Activated T-cell treated with anti-CD3 and anti-CD28 coated beads, Interleukin-2, amount 50 U/mL, for 4 hours (primary cell): ENCODE measurements around the gene ASPHD2. TPM values are rescaled to one million over a fixed set of nuclear protein-coding genes. Genes with fewer than 3 reads are reported as not detected.

Source experiments
- ATAC-seq, 2 donors: fragments of 200-7000 bp; cut with Tn5 transposase; one replicate each; pipeline ENCODE4 v1.10.0; 2021
- DNase-seq: peaks from one replicate; pipeline ENCODE4 v3.0.0-alpha.2; 2020
- H3K27me3 Mint-ChIP-seq: one replicate; pipeline ENCODE4 v1.8.0; 2021; ENCODE audit warnings: low read depth, mixed read lengths
- H3K36me3 Mint-ChIP-seq: one replicate; pipeline ENCODE4 v1.8.0; 2022; ENCODE audit warnings: mixed read lengths; ENCODE audit not compliant: insufficient read depth
- H3K4me1 Mint-ChIP-seq: one replicate; pipeline ENCODE4 v1.8.0; 2021; ENCODE audit warnings: low read depth, mixed read lengths
- H3K4me3 Mint-ChIP-seq: one replicate; pipeline ENCODE4 v1.8.0; 2021; ENCODE audit warnings: mild to moderate bottlenecking, moderate library complexity, mixed read lengths
- H3K9me3 Mint-ChIP-seq: one replicate; pipeline ENCODE4 v1.8.0; 2021; ENCODE audit warnings: mixed read lengths
- total RNA-seq, 3 donors: library from RNA; stranded (reverse); gene quantifications; one replicate each; pipeline ENCODE4 v1.2.1, GENCODE V29; 2021

The ASPHD2 gene
- total RNA-seq, 3 donors from 2014 or later = 8.2 to 10.4 (median 8.9) TPM

DNA sequence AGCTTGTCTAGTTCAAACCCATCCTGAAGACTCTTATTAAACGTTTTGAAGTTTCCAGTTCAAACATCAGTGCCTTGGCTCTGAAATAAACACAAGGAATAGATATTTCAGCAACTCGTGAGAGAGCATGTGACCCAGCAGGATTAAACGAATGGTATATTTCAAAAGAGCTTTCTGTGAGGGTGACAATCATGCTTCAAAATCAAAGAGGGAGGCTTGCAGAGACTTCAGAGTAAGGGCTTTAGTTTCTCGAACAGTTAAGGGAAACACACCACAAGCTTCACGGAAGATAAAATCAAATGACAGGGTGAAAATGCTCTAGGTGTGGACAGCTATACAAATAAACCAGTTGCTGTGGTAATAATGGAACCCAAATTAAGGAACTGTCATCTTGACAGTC lies 53.1 kb downstream of the ASPHD2 start:
- peak overlapping the region; percentile 95 for H3K4me3 Mint-ChIP-seq
- H3K27me3 Mint-ChIP-seq = no peaks in the 10 kb centered on the region
- peaks cover 13% of the 10 kb centered on the region for H3K36me3 Mint-ChIP-seq
- ATAC-seq = no peak
- H3K4me1 Mint-ChIP-seq = peaks cover 72% of the 10 kb centered on the region
- DNase-seq = no peak
- no peaks in the 10 kb centered on the region for H3K9me3 Mint-ChIP-seq

DNA sequence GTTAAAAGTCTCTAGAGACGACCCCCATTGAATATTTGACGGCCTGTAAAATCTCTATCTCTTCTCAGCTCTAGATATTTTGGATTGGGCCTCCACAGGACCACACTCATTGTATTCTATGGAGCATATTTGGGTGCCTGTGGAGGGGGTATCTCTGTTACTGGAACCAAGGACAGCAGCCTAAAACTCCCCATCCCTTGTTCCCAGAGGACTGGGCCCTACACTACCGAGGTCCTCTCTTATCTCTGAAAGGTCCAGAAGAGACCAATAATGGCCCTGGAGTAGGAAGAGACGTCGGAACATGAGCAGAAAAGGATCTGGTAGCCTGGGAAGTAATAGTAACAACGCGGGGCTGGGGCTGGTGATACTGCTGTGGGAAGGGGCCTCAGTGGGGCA lies 54.0 kb downstream of the ASPHD2 start:
- Mint-ChIP-seq H3K4me3 (peak overlapping the region; percentile 95), H3K36me3 (peaks cover 7% of the 10 kb centered on the region), H3K9me3 (no peaks in the 10 kb centered on the region), H3K27me3 (no peaks in the 10 kb centered on the region), H3K4me1 (peaks cover 64% of the 10 kb centered on the region)
- ATAC-seq = no peak
- no peak for DNase-seq

DNA sequence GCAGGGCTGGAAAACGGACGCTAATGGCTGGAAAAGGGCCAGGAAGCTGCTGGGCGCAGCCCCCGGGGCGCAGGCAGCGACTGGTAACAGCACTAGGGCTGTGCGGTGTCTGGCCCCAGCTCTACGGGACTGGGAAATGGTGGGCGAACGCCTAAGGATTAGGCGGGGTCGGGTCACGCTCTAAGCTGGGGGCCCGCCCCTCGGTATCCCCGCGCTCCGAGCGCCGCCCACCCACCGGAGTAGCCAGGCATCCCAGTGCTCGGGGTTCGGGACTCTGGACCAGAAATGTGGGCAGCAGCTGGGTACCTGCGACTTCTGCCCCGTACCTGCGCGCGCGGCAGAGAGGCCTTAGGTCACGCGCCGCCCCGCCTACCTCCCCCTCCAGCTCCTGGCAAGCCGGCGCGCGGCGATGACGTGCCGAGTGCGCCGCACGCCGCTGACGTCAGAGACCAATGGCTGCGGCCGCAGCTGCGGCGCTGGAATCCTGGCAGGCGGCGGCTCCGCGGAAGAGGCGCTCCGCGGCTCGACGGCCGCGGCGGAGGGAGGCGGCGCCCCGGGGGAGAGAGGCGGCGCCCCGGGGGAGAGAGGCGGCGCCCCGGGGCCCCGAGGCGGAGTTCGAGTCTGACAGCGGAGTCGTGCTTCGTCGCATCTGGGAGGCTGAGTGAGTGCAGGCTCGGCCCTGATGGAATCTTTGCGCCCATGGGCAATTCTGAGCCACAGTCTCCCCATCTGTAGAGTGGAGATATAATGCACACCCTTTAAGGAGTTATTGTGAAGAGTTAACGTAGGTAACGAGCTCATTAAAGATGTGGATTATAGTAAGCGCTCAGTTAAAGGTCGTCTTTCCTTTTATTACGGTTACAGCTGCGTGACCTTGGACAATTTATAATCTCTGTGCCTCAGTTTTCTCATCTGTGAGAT lies 54.6 kb downstream of the ASPHD2 start, which contains the start of the genes HPS4 and SRRD:
HPS4 (minus strand) TSS at position 345 of the 921 bp plus-strand sequence. CDS start 2,021 bp downstream, outside the sequence.
SRRD (plus strand) TSS at position 439 of the 921 bp plus-strand sequence; CDS start at position 453, 14 bp downstream.
- DNase-seq (peak; percentile 93), ATAC-seq (peak; percentile 83 to 90)
- Mint-ChIP-seq H3K36me3 (peaks cover 13% of the 10 kb centered on the region), H3K27me3 (no peaks in the 10 kb centered on the region), H3K4me3 (peak within 1 kb of the TSS; percentile 95), H3K4me1 (peaks cover 63% of the 10 kb centered on the region), H3K9me3 (no peaks in the 10 kb centered on the region)

DNA sequence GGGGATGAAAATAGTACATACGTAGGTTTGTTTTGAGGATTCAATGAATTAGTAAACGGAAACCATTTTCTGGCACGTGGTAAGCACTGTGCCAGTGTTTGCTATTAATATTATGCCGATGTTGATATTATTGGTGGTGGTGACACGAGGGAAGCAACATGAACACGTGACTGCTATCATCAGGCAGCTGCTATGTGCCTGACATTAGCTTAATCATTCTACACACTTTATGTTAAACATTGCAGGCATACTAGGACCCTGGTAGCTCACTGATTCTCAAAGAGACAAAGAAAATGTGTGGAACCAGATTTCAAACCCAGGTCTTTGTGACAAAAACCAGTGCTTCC lies 55.3 kb downstream of the ASPHD2 start:
- DNase-seq (no peak), ATAC-seq (peak in 1 of 2 donors; percentile 2)
- Mint-ChIP-seq H3K27me3 (no peaks in the 10 kb centered on the region), H3K4me3 (peak overlapping the region; percentile 95), H3K4me1 (peaks cover 57% of the 10 kb centered on the region), H3K36me3 (peaks cover 19% of the 10 kb centered on the region), H3K9me3 (no peaks in the 10 kb centered on the region)

DNA sequence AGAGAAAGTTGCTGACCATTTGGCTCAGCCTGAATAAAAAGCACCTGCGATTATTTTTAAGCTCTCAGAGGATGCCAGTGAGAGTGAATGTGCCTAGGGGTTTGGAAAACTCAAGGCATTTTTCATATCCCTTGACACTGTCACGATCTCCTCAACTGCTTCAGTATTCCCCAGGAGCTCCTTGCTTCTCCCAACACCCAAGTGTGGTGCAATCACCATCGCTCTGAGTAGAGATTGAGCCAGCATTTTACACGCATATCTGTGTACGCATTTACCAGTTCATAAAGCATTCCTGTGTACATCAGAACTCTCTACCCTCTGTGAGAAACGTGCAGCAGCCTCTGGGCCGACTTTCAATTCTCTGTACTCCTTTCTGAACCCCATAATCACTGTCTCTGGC lies 56.0 kb downstream of the ASPHD2 start:
- DNase-seq (no peak), ATAC-seq (no peak)
- Mint-ChIP-seq H3K9me3 (no peaks in the 10 kb centered on the region), H3K36me3 (peaks cover 24% of the 10 kb centered on the region), H3K27me3 (no peaks in the 10 kb centered on the region), H3K4me1 (peaks cover 50% of the 10 kb centered on the region), H3K4me3 (peak overlapping the region; percentile 95)

DNA sequence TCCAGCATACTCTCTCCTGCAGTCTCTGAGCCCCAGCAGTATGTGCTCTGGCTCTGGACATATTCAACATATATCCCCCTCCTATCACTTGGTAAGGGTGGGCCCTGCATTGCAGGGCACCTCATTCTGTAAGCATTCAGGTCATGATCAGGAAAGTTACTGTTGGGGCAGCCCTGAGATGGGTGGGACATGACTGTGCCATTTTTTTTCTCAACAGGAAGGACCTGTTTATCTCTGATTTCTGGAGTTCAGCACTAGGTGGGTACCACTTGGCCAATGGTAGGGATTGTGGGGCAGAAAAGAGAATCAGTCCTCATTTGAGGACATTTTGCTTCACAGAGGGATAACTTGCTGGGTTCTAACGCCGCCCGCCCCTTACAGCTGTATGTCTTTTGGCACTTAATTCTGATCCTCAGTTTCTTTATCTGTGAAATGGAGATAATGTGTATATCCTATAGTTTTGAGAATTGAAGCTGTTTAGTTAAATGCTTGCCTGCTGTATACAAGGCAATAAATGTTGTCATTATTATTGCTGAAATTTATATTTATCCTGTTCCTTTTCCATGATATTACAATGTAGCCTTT lies 56.8 kb downstream of the ASPHD2 start:
- DNase-seq (no peak), ATAC-seq (no peak)
- Mint-ChIP-seq H3K4me1 (peaks cover 42% of the 10 kb centered on the region), H3K27me3 (no peaks in the 10 kb centered on the region), H3K4me3 (peak overlapping the region; percentile 95), H3K9me3 (no peaks in the 10 kb centered on the region), H3K36me3 (peaks cover 27% of the 10 kb centered on the region)

DNA sequence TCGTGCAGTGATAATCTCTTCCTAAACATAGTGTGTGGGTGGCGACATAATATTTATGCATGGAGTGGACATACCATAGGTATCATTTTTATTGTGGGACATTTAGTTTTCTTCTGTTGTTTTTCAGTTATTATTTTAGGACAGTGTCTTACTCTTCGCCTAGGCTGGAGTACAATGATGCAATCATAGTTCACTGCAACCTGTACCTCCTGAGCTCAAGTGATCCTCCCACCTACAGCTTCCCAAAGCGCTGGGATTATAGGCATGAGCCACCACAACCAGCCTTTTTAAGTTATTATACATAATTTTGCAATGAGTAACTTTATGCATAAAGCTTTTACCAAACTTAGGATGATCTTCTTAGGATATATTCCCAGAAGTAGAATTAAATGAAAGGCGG lies 57.3 kb downstream of the ASPHD2 start:
- Mint-ChIP-seq H3K4me1 (peaks cover 37% of the 10 kb centered on the region), H3K27me3 (no peaks in the 10 kb centered on the region), H3K36me3 (peaks cover 24% of the 10 kb centered on the region), H3K9me3 (no peaks in the 10 kb centered on the region), H3K4me3 (no peak overlapping the region)
- ATAC-seq (no peak), DNase-seq (no peak)

DNA sequence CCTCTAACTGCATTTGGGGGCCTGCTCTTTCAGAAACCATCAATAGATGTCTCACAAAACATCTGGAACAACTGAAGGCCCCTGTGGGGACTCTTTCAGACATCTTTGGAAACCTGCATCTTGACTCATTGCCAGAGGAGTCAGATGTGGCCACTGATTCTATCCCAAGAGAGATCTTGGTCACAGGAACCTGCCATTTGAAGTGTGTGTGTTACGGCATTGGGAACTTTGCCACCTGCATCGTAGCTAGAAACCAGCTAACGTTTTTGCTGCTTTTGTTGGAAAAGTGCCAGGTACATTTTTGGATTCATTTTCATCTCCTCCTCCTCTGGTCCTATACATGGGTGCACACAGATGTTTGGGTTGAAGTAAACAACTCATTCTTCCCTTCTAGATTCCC lies 58.9 kb downstream of the ASPHD2 start:
- no peak for DNase-seq
- peaks cover 21% of the 10 kb centered on the region for H3K4me1 Mint-ChIP-seq
- H3K4me3 Mint-ChIP-seq = no peak overlapping the region
- H3K36me3 Mint-ChIP-seq = peaks cover 34% of the 10 kb centered on the region
- no peaks in the 10 kb centered on the region for H3K9me3 Mint-ChIP-seq
- no peak for ATAC-seq
- no peaks in the 10 kb centered on the region for H3K27me3 Mint-ChIP-seq

DNA sequence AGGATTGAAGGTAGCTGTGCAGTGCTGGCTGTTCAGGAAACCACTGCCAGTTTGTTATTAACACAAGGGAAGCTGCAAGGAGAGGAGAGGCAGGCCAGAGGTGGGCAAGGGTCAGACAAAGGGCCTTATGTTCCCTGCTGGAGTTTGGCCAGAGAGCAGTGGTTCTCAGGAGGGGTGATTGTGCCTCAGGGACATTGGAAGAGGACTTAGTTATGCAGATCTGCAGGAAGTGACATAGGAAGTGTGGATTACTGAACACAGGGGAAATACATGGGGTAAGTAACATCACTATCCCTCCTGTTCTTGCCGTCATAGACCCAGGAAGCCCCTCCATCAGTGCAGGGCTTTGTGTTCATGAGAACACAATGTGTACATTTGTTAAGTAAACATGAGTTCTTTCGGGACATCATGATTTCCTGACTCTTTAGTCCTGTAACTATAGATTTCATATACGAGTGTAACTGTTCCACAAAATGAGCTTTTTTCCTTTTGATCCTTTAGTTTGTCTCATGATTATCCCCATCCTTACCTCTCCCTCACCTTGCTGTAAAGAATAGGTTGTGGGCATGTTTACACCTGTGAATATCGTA lies 60.5 kb downstream of the ASPHD2 start:
- Mint-ChIP-seq H3K27me3 (no peaks in the 10 kb centered on the region), H3K9me3 (no peaks in the 10 kb centered on the region), H3K4me1 (peaks cover 14% of the 10 kb centered on the region), H3K4me3 (no peak overlapping the region), H3K36me3 (peaks cover 39% of the 10 kb centered on the region)
- no peak for DNase-seq
- no peak for ATAC-seq

DNA sequence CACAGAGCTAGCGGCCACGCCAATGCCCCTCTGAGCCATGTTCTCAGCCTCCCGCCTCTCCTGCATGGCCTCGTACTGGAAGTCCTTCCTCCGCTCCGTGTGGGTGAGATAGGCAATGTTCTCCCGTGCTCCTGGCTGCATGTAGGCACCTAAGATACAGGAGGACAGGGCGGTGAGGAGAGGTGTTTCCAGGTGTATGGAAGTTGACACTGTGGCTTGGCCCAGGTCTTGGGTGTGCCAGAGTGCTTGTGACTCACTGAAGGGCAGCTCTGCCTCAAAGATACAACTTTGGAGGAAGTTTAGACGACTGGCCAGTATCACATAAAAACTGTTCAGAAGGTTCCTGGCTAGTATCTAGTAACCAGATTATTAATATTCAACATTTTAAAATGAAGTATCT lies 63.2 kb downstream of the ASPHD2 start:
- no peak for ATAC-seq
- Mint-ChIP-seq H3K4me1 (no peaks in the 10 kb centered on the region), H3K36me3 (peaks cover 45% of the 10 kb centered on the region), H3K9me3 (no peaks in the 10 kb centered on the region), H3K27me3 (no peaks in the 10 kb centered on the region), H3K4me3 (no peak overlapping the region)
- DNase-seq = no peak

DNA sequence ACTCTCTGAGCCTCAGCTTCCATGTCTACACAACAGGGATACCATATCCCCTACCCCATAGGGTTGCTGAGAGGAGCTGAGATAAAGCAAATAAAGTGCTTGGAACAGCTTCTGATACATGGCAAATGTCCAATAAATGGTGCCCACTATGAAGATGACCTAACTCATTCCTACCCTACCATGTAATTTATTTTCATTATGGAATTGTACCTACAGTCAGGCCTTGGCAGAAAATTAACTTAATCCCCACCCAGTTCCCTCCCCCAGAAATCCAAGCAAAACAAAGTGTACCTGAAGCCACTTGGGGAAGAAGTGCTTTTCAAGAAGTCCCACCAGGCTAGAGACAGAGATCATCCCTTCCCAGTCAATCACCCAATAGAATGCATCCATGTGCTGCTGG lies 65.4 kb downstream of the ASPHD2 start:
- no peak for ATAC-seq
- Mint-ChIP-seq H3K9me3 (no peaks in the 10 kb centered on the region), H3K27me3 (no peaks in the 10 kb centered on the region), H3K4me3 (no peak overlapping the region), H3K36me3 (peaks cover 38% of the 10 kb centered on the region), H3K4me1 (no peaks in the 10 kb centered on the region)
- DNase-seq = no peak

Other genes with a start within 250 kb of the ASPHD2 start
- 10 to 100 TPM; 30.8 to 34.1 (median 33.8) TPM for gene HPS4, start 54.5 kb downstream of the ASPHD2 start, total RNA-seq
- gene SRRD, start 54.6 kb downstream of the ASPHD2 start, total RNA-seq = 10 to 100 TPM; 32.5 to 40.4 (median 40.2) TPM
- 10 to 100 TPM; 52.4 to 68.5 (median 61.0) TPM for gene TFIP11, start 83.2 kb downstream of the ASPHD2 start, total RNA-seq
- 10 to 100 TPM; 32.5 to 45.4 (median 38.8) TPM for gene TPST2, start 160.9 kb downstream of the ASPHD2 start, total RNA-seq
- gene CRYBB1, start 188.8 kb downstream of the ASPHD2 start, total RNA-seq = not detected
- not detected for gene CRYBA4, start 192.7 kb downstream of the ASPHD2 start, total RNA-seq
- gene MIAT, start 228.3 kb downstream of the ASPHD2 start, total RNA-seq = 10 to 100 TPM in 1 of 3 donors, 1 to 10 TPM in 2; 3.4 to 11.4 (median 9.8) TPM